Measurements from ENCODE around the gene TLL2.

TLL2 gene

GRCh38 chr10:96322275-96322674 lies 191.5 kb downstream of the TLL2 start:
- no peak for TF ChIP-seq CTCF (IDR thresholded peaks at IDR 0.05; ENCODE audit: control insufficient read depth, extremely low read depth, insufficient read depth)
- no peak for DNase-seq (ENCODE audit: low read depth)
- no peak overlapping the region for H3K4me3 ChIP-seq (ENCODE audit: low read depth, low read length)

- no peak for DNase-seq (ENCODE audit: low read depth)
- no peak overlapping the region for H3K4me3 ChIP-seq (ENCODE audit: low read depth, low read length)
- TF ChIP-seq CTCF (IDR thresholded peaks at IDR 0.05; ENCODE audit: control insufficient read depth, extremely low read depth, insufficient read depth): no peak
Observed at GRCh38 chr10:96321822-96322221, 191.9 kb downstream of the TLL2 start.

GRCh38 chr10:96319754-96320474 lies 193.8 kb downstream of the TLL2 start:
- TF ChIP-seq CTCF (IDR thresholded peaks at IDR 0.05; ENCODE audit: control insufficient read depth, extremely low read depth, insufficient read depth): no peak
- DNase-seq (ENCODE audit: low read depth): no peak

GRCh38 chr10:96317067-96317833 lies 196.5 kb downstream of the TLL2 start:
- no peak for DNase-seq (ENCODE audit: low read depth)
- H3K4me3 ChIP-seq (ENCODE audit: low read depth, low read length): no peak overlapping the region
- no peak for TF ChIP-seq CTCF (IDR thresholded peaks at IDR 0.05; ENCODE audit: control insufficient read depth, extremely low read depth, insufficient read depth)

More at GRCh38 chr10:96319754-96320474, 193.8 kb downstream of the TLL2 start:
- no peak overlapping the region for H3K4me3 ChIP-seq (ENCODE audit: low read depth, low read length)
